ENCODE data around the gene AGPS. TPM values are rescaled to one million over a fixed set of nuclear protein-coding genes. Genes with fewer than 3 reads are reported as not detected.

Gene AGPS
- total and polyA plus RNA-seq, 2 of the 13 experiments (the other 11 are each of a cell fraction or from before 2014, with no cell fraction given), result 39.4 to 99.0 TPM

- Histone ChIP-seq H3K27ac (ENCODE audit: extremely low read length, insufficient read depth, low read length) (no peak overlapping the region), H2AFZ (ENCODE audit: low read length) (peak overlapping the region; percentile 34), H3K27me3 (ENCODE audit: control insufficient read depth in 1 of 2, insufficient read depth in 2 of 2, low read length in 2 of 2) (no peaks in the 10 kb centered on the region; a peak in 1 of 5 replicates), H3K79me2 (ENCODE audit: insufficient read depth, low read length) (no peaks in the 10 kb centered on the region), H3K4me2 (ENCODE audit: low read depth, low read length) (peak overlapping the region; percentile 77), H3K4me1 (ENCODE audit: insufficient read depth, low read length) (peaks cover 41% of the 10 kb centered on the region), H3K36me3 (replicated peaks in 1 of 2; ENCODE audit: control insufficient read depth in 1 of 2, insufficient read depth in 2 of 2, low read length in 2 of 2) (no peaks in the 10 kb centered on the region), H3K9ac (ENCODE audit: insufficient read depth, low read depth, low read length) (peak overlapping the region; percentile 37; the same call in 1 of the 2 replicates), H4K20me1 (ENCODE audit: insufficient read depth, low read length) (no peaks in the 10 kb centered on the region), H3K4me3 (replicated peaks in 1 of 3; ENCODE audit: insufficient read depth in 1 of 3, low read depth in 2 of 3, low read length in 3 of 3) (peak overlapping the region; percentile 29 to 42 (median 38); a peak in 5 of 6 replicates), H3K9me3 (ENCODE audit: low read length) (no peaks in the 10 kb centered on the region)
- no peak for FAIRE-seq
- TF ChIP-seq ZFX (CRISPR knock-in tag; IDR thresholded peaks at IDR 0.05; ENCODE audit: low read depth) (0 out of 2 replicates have a peak, but pooled peaks have one; percentile 17), HNRNPL (IDR thresholded peaks at IDR 0.05; ENCODE audit: low read depth, low read length) (no peak), ZNF17 (CRISPR knock-in tag; IDR thresholded peaks at IDR 0.05) (no peak), ZNF274 (CRISPR knock-in tag; IDR thresholded peaks at IDR 0.05) (peak; percentile 23; the same call in 1 of the 2 replicates), ZNF572 (CRISPR knock-in tag; IDR thresholded peaks at IDR 0.05) (0 out of 2 replicates have a peak, but pooled peaks have one; percentile 42)
- TF ChIP-seq, protein P1, sequence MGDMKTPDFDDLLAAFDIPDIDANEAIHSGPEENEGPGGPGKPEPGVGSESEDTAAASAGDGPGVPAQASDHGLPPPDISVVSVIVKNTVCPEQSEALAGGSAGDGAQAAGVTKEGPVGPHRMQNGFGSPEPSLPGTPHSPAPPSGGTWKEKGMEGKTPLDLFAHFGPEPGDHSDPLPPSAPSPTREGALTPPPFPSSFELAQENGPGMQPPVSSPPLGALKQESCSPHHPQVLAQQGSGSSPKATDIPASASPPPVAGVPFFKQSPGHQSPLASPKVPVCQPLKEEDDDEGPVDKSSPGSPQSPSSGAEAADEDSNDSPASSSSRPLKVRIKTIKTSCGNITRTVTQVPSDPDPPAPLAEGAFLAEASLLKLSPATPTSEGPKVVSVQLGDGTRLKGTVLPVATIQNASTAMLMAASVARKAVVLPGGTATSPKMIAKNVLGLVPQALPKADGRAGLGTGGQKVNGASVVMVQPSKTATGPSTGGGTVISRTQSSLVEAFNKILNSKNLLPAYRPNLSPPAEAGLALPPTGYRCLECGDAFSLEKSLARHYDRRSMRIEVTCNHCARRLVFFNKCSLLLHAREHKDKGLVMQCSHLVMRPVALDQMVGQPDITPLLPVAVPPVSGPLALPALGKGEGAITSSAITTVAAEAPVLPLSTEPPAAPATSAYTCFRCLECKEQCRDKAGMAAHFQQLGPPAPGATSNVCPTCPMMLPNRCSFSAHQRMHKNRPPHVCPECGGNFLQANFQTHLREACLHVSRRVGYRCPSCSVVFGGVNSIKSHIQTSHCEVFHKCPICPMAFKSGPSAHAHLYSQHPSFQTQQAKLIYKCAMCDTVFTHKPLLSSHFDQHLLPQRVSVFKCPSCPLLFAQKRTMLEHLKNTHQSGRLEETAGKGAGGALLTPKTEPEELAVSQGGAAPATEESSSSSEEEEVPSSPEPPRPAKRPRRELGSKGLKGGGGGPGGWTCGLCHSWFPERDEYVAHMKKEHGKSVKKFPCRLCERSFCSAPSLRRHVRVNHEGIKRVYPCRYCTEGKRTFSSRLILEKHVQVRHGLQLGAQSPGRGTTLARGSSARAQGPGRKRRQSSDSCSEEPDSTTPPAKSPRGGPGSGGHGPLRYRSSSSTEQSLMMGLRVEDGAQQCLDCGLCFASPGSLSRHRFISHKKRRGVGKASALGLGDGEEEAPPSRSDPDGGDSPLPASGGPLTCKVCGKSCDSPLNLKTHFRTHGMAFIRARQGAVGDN (CRISPR knock-in tag; IDR thresholded peaks at IDR 0.05), result peak; percentile 12; the same call in 1 of the 2 replicates
- TF ChIP-seq, protein P2, sequence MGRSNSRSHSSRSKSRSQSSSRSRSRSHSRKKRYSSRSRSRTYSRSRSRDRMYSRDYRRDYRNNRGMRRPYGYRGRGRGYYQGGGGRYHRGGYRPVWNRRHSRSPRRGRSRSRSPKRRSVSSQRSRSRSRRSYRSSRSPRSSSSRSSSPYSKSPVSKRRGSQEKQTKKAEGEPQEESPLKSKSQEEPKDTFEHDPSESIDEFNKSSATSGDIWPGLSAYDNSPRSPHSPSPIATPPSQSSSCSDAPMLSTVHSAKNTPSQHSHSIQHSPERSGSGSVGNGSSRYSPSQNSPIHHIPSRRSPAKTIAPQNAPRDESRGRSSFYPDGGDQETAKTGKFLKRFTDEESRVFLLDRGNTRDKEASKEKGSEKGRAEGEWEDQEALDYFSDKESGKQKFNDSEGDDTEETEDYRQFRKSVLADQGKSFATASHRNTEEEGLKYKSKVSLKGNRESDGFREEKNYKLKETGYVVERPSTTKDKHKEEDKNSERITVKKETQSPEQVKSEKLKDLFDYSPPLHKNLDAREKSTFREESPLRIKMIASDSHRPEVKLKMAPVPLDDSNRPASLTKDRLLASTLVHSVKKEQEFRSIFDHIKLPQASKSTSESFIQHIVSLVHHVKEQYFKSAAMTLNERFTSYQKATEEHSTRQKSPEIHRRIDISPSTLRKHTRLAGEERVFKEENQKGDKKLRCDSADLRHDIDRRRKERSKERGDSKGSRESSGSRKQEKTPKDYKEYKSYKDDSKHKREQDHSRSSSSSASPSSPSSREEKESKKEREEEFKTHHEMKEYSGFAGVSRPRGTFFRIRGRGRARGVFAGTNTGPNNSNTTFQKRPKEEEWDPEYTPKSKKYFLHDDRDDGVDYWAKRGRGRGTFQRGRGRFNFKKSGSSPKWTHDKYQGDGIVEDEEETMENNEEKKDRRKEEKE (IDR thresholded peaks at IDR 0.05), result no peak
- in situ Hi-C loops (cut with HindIII; ENCODE audit: extremely low pct_ligation_motif_present, low pct_unique_long_range_greater_than_20kb), result no loop called here
- peak; percentile 70 for ATAC-seq
- ChIA-PET POLR2A (interaction anchor here (1.7 kb wide), 1 partner anchor 8 kb away, joined by 5 read pairs; no protein-coding TSS in a partner anchor), CTCF (ENCODE audit: low intra/inter-chr PET ratio, low total read pairs) (no interaction called here)
- WGBS (ENCODE audit: low lambda C conversion rate), result 41% methylated on average over 5 of the region's 5 CpGs
- intact Hi-C loops (cut with micrococcal nuclease; ENCODE audit: unreplicated experiment), result no loop called here
- no TSS peak for BruUV-seq (replicated peaks)
- no peak for DNase-seq (ENCODE audit: low spot score)
Observed at GRCh38 chr2:177585234-177585863, 192.8 kb downstream of the AGPS start.
